ENCODE results near the gene FBXL12.

Gene FBXL12

DNA sequence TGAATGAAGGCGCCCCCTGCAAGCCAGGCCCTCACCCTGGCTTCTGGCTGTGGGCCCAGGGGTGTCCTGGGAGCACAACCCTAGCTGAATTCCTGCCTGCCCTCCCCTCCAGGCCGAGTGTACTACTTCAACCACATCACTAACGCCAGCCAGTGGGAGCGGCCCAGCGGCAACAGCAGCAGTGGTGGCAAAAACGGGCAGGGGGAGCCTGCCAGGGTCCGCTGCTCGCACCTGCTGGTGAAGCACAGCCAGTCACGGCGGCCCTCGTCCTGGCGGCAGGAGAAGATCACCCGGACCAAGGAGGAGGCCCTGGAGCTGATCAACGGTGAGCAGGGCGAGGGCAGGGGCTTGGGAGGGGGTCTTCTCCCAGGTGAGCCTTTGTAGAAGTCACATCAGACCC is 19.4 kb upstream of the FBXL12 start:
- TF ChIP-seq, protein P1, sequence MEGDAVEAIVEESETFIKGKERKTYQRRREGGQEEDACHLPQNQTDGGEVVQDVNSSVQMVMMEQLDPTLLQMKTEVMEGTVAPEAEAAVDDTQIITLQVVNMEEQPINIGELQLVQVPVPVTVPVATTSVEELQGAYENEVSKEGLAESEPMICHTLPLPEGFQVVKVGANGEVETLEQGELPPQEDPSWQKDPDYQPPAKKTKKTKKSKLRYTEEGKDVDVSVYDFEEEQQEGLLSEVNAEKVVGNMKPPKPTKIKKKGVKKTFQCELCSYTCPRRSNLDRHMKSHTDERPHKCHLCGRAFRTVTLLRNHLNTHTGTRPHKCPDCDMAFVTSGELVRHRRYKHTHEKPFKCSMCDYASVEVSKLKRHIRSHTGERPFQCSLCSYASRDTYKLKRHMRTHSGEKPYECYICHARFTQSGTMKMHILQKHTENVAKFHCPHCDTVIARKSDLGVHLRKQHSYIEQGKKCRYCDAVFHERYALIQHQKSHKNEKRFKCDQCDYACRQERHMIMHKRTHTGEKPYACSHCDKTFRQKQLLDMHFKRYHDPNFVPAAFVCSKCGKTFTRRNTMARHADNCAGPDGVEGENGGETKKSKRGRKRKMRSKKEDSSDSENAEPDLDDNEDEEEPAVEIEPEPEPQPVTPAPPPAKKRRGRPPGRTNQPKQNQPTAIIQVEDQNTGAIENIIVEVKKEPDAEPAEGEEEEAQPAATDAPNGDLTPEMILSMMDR (IDR thresholded peaks at IDR 0.05; ENCODE audit: extremely low read depth, missing control alignments): no peak
- no peak for DNase-seq (ENCODE audit: low spot score)

DNA sequence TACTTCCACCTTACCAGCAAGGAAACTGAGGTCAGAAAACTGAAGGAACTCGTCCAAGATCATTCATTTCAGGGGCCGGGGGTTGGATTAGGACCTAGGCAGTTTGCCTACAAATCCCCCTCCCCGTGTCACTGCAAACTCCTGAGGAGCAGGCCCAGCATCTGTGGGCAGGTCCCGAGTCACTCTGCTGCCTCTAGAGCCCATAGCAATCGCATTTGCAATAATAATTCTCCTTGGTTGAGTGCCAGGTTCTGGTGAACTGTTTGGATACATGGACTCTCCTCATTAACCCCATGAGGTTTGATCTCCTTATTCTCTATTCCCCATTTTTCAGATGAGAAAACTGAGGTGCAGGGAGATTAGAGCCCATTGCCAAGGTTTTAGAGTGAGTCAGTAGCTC is 17.1 kb upstream of the FBXL12 start:
- DNase-seq (ENCODE audit: low spot score): no peak
- TF ChIP-seq, protein P1 (IDR thresholded peaks at IDR 0.05; ENCODE audit: extremely low read depth, missing control alignments): no peak

DNA sequence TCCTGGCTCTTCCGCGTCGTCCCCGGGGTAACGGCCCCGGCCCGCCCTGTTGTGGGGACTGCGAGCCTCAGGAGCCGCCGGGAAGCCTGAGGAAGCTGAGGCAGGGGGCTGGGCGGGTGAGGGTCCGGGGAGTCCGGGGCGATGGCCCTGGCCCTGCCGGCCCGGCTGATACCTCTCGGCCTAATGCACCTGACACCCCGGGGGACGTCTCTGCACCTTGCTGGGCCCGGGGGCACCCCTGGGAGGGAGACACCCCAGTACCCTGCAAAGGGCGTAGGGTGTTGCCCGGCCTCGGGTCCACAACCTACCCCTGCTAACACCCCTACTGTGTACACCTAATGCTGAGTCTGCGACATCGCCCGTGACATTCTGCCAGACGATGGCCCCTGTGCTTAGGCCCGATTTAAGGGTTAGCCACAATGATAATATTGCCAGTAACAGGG is 16.6 kb upstream of the FBXL12 start:
- DNase-seq (ENCODE audit: low spot score): no peak
- TF ChIP-seq, protein P1 (IDR thresholded peaks at IDR 0.05; ENCODE audit: extremely low read depth, missing control alignments): no peak

DNA sequence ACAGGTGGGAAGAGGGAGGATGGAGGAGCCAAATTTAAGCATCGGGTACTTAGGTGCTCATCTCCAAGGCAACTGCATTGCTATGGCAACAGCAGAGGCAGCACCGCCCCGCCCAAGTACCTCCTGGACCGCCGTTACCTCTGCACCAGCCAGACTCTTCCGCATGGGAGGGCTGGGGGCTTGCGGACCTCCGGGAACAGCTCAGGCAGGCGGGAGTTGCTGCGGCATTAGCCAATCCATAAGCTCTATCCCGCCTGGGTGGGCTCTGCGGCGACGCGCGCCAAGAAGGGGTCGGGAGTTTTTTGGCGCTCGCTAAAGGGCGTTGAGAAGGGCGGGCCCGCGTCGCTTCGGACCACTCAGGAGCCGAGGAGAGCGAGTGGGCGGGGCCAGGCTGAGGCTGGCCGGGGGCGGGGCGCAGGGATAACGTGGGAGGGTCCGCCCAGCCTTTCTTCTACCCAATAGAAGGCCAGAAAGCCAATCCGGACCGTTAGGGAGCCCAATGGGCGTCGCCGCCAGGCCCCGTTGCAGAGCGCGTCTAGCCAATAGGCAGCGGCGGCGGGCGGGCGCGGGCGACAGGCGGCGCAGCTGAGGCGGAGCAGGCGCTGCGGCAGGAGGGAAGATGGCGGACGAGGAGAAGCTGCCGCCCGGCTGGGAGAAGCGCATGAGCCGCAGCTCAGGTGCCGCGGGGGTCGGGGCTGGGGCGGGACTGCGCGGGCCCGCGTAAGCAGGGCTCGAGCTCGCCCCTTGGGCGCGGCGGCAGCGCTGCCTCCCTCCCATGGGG is 16.0 kb upstream of the FBXL12 start, which contains the start of gene PIN1:
Gene PIN1, plus strand, starts transcription at position 593 of the 781 bp plus-strand sequence. Its CDS starts 27 bp downstream, at position 620.
- DNase-seq (ENCODE audit: low spot score): peak; percentile 99
- TF ChIP-seq, protein P1 (IDR thresholded peaks at IDR 0.05; ENCODE audit: extremely low read depth, missing control alignments): peak; percentile 45

DNA sequence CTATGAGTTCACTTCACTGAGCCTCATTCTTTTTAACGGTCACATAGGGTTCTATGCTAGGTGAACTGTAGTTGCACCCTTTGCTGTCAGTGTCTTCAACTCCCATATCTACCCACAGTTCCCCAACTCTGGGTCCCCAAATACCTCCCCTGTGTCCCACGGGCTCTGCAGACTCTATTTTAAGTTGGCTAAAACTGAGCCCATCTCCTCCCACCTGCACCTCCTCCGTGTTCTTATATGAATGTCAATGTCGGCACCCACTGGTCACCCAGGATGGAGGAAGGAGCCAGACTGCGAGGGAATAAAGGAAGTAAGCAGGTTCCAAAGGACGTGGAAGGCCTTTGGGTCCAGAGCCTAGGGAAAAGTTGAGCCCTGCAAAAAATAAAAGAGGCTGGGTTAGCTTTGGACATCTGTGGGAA is 15.4 kb upstream of the FBXL12 start:
- DNase-seq (ENCODE audit: low spot score): no peak
- TF ChIP-seq, protein P1 (IDR thresholded peaks at IDR 0.05; ENCODE audit: extremely low read depth, missing control alignments): no peak

DNA sequence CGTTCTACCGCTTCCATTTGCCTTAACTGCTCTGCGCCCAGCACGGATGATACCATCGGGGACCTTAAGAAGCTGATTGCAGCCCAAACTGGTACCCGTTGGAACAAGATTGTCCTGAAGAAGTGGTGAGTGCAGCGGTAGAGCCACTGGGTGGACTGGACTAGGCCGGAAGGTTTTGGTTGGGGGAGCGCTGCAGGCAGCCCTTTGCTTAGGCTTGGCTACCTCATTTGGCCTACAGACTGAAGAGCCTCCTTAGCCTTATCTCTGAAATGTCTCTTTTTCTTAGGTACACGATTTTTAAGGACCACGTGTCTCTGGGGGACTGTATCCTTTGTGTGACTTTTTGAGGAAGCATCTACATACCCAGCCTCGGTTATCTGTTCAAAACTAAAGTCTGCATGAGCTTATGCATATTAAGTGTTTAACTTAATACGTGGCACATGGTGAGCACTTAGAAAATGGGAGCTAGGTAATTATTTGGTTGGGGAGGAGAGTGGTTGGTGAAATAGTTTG is 9.7 kb upstream of the FBXL12 start:
- DNase-seq (ENCODE audit: low spot score): no peak
- TF ChIP-seq, protein P1 (IDR thresholded peaks at IDR 0.05; ENCODE audit: extremely low read depth, missing control alignments): no peak

Data from GM20000 (cell line).